Smooth muscle cell (in vitro differentiated cells): ENCODE data around the gene PWWP2B. TPM values are rescaled to one million over a fixed set of nuclear protein-coding genes. Genes with fewer than 3 reads are reported as not detected.

Source experiments
- DNase-seq: peaks from one replicate; lab custom pipeline; 2025; ENCODE audit not compliant: unreplicated experiment; lab: John Stamatoyannopoulos, UW
- H2AFZ ChIP-seq: fragments of 200-600 bp; sonication (generic); 2 replicates; pipeline ENCODE4 v1.6.0; 2016; ENCODE audit warnings: antibody characterized with exemption, low read depth, mild to moderate bottlenecking
- H3F3A ChIP-seq: fragments of 200-600 bp; sonication (generic); 2 replicates; pipeline ENCODE4 v1.6.0; 2017; ENCODE audit warnings: antibody characterized with exemption, low read depth
- H3K27ac ChIP-seq: fragments of 200-600 bp; sonication (generic); 2 replicates; pipeline ENCODE4 v1.5.1; 2016; ENCODE audit warnings: low read depth, mild to moderate bottlenecking
- H3K27me3 ChIP-seq: fragments of 200-600 bp; sonication (generic); 2 replicates; pipeline ENCODE4 v1.6.1; 2016; ENCODE audit warnings: low read depth, mild to moderate bottlenecking
- H3K36me3 ChIP-seq: fragments of 200-600 bp; sonication (generic); 2 replicates; pipeline ENCODE4 v1.5.1; 2016; ENCODE audit warnings: low read depth
- H3K4me1 ChIP-seq: fragments of 200-600 bp; sonication (generic); 2 replicates; pipeline ENCODE4 v1.5.1; 2016; ENCODE audit warnings: low read depth
- H3K4me2 ChIP-seq: fragments of 200-600 bp; sonication (generic); 2 replicates; pipeline ENCODE4 v1.6.0; 2016; ENCODE audit warnings: mild to moderate bottlenecking
- H3K4me3 ChIP-seq: fragments of 200-600 bp; sonication (generic); 2 replicates; pipeline ENCODE4 v1.5.1; 2016; ENCODE audit warnings: mild to moderate bottlenecking
- H3K79me2 ChIP-seq: fragments of 200-600 bp; sonication (generic); 2 replicates; pipeline ENCODE4 v1.6.0; 2016; ENCODE audit warnings: low read depth, mild to moderate bottlenecking
- H3K9ac ChIP-seq: fragments of 200-600 bp; sonication (generic); 2 replicates; pipeline ENCODE4 v1.6.0; 2016; ENCODE audit warnings: low read depth
- H3K9me3 ChIP-seq: fragments of 200-600 bp; sonication (generic); replicated peaks from 2 replicates; pipeline ENCODE4 v1.5.1; 2016; ENCODE audit warnings: low read depth
- H4K20me1 ChIP-seq: fragments of 200-600 bp; sonication (generic); 2 replicates; pipeline ENCODE4 v1.6.0; 2016; ENCODE audit warnings: low read depth
- WGBS: methylation state at CpG from one replicate; pipeline ENCODE4 v1.1.7; 2016; ENCODE audit warnings: low lambda C conversion rate; 5-methylcytosine and 5-hydroxymethylcytosine counted together
- polyA plus RNA-seq: library from polyadenylated mRNA; unstranded; fragments of >200 nt; fragmentation: Nextera tagmentation; extraction: Ambion mirVana; gene quantifications from 2 replicates; pipeline ENCODE4 v1.2.1, GENCODE V29; 2016
- total RNA-seq: library from RNA; depleted of rRNA; stranded (reverse); fragments of >200 nt; gene quantifications from 2 replicates; pipeline ENCODE4 v1.2.3, GENCODE V29; 2014
- TF ChIP-seq, protein P1 (sequence below): fragments of 200-600 bp; sonication (generic); IDR thresholded peaks from 2 replicates; pipeline ENCODE4 v1.5.1; 2017; ENCODE audit warnings: borderline replicate concordance, mild to moderate bottlenecking, antibody characterized with exemption; ENCODE audit not compliant: insufficient read depth, poor library complexity, severe bottlenecking

Gene PWWP2B
- total and polyA plus RNA-seq, 2 experiments from 2014 or later: 8.3 to 13.2 TPM

DNA sequence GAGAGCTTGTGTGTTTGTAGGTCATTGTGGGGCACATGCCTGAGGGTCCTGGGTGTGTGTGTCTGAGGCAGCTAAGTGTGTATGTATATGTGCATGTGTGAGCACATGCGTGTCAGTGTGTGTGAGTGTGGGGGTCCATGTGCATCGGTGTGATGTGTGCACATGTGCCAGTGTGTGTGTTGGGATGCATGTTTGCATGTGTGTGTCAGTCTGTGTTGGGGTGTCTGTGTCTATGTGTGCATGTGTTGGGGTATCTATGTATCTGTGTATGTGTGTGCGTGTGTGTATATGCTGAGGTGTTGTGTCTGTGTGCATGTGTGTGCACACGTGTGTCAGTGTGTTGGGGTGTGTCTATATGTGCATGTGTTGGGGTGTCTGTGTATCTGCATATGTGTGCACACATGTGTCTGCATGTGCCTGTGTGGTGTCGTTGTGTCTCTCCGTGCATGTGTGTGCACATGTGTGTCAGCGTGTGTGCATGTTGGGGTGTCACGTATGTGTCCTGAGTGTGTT, 33.3 kb downstream of the PWWP2B start:
- Histone ChIP-seq H3K27ac (no peak overlapping the region), H3K9me3 (no peaks in the 10 kb centered on the region), H3K4me2 (no peak overlapping the region), H3K79me2 (no peaks in the 10 kb centered on the region), H4K20me1 (no peaks in the 10 kb centered on the region), H3K4me1 (no peaks in the 10 kb centered on the region), H3K36me3 (no peaks in the 10 kb centered on the region), H3K9ac (no peak overlapping the region), H3F3A (no peaks in the 10 kb centered on the region), H3K4me3 (no peak overlapping the region), H3K27me3 (no peaks in the 10 kb centered on the region), H2AFZ (no peak overlapping the region)
- DNase-seq: no peak
- TF ChIP-seq, protein P1, sequence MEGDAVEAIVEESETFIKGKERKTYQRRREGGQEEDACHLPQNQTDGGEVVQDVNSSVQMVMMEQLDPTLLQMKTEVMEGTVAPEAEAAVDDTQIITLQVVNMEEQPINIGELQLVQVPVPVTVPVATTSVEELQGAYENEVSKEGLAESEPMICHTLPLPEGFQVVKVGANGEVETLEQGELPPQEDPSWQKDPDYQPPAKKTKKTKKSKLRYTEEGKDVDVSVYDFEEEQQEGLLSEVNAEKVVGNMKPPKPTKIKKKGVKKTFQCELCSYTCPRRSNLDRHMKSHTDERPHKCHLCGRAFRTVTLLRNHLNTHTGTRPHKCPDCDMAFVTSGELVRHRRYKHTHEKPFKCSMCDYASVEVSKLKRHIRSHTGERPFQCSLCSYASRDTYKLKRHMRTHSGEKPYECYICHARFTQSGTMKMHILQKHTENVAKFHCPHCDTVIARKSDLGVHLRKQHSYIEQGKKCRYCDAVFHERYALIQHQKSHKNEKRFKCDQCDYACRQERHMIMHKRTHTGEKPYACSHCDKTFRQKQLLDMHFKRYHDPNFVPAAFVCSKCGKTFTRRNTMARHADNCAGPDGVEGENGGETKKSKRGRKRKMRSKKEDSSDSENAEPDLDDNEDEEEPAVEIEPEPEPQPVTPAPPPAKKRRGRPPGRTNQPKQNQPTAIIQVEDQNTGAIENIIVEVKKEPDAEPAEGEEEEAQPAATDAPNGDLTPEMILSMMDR: no peak
- WGBS: 98% methylated on average over 8 of the region's 8 CpGs

DNA sequence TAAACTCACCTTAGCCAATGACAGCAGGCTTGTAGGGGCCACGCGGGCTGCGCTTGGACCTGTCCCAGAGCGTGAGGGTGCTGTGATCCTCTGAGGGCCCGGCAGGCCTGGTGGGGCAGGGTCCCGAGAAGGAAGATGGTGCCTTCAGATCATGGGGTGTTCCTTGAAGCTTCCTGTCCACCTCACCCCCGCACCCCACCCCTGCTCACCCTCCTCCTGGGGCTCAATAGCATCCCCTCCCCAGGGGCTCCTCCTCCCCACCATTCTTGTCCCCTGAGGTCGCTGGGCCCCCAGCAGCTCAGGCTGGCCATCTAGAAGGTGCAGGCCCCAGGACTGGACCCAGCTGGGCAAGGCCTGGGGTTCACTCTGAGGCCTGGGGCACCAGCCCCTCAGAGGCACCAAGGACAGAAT, 33.9 kb downstream of the PWWP2B start:
- WGBS: 89% methylated on average over 8 of the region's 8 CpGs
- Histone ChIP-seq H2AFZ (no peak overlapping the region), H3K9me3 (no peaks in the 10 kb centered on the region), H3K4me2 (no peak overlapping the region), H3K36me3 (no peaks in the 10 kb centered on the region), H3K27me3 (no peaks in the 10 kb centered on the region), H3K27ac (no peak overlapping the region), H3K9ac (no peak overlapping the region), H3K79me2 (no peaks in the 10 kb centered on the region), H3F3A (no peaks in the 10 kb centered on the region), H4K20me1 (no peaks in the 10 kb centered on the region), H3K4me3 (no peak overlapping the region), H3K4me1 (no peaks in the 10 kb centered on the region)
- no peak for DNase-seq
- TF ChIP-seq, protein P1: no peak

DNA sequence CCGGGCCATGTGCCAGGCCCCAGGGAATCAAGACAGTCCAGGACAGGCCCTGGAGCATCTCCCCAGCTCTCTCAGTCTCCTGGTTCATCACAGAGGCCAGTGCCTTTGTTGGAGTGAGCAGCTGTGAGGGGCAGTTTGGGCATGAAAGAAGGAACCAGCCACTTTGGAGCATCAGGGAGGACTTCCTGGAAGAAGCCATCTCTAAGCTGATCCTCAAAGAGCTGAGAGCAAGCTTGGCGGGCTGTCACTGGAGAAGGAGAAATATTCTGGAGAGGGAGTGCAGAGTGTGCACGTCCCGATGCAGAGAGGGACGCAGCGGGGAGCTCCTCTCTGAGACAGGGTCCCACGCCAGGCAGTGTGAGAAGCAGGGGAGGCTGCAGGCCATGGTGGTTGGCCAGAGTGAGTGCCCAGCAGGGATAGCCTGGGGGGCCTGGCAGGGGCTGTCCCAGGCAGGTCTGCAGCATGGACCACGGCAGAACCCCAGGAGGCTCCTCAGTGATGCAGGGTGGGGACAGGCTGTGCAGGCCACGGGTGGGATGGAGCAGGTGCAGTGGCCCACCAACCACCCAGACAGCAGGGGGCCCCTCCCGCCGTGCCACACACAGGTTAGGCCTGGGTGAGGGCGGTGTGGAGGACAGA, 34.7 kb downstream of the PWWP2B start:
- Histone ChIP-seq H3K9me3 (no peaks in the 10 kb centered on the region), H3K27ac (no peak overlapping the region), H2AFZ (no peak overlapping the region), H3K79me2 (no peaks in the 10 kb centered on the region), H3F3A (no peaks in the 10 kb centered on the region), H3K9ac (no peak overlapping the region), H3K36me3 (no peaks in the 10 kb centered on the region), H3K4me3 (no peak overlapping the region), H3K27me3 (no peaks in the 10 kb centered on the region), H3K4me1 (no peaks in the 10 kb centered on the region), H3K4me2 (no peak overlapping the region), H4K20me1 (no peaks in the 10 kb centered on the region)
- DNase-seq: no peak
- WGBS: 93% methylated on average over 12 of the region's 12 CpGs
- TF ChIP-seq, protein P1: no peak

DNA sequence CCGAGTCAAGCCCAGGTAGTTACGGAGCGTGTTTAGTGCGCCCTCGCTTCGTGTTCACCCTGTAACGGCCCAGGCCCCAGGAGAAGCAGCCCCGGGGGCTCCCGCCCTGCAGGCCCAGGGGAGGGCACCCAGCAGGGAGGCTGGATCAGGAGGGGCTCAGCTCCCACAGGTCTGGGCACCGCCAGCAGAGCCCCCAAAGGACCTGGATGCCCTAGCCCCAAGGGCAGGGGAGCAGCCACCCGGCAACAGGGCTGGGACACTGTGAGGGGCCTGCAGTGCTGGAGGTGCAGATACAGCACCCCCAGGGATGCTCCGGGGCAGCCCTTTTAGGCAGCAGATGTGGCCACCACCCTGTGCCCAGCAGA, 35.2 kb downstream of the PWWP2B start:
- TF ChIP-seq, protein P1: no peak
- no peaks in the 10 kb centered on the region for H4K20me1 ChIP-seq
- H3K4me3 ChIP-seq: no peak overlapping the region
- H3K27me3 ChIP-seq: no peaks in the 10 kb centered on the region
- no peaks in the 10 kb centered on the region for H3K9me3 ChIP-seq
- no peak overlapping the region for H3K9ac ChIP-seq
- H3K4me2 ChIP-seq: no peak overlapping the region
- no peaks in the 10 kb centered on the region for H3F3A ChIP-seq
- H3K27ac ChIP-seq: no peak overlapping the region
- H2AFZ ChIP-seq: no peak overlapping the region
- no peaks in the 10 kb centered on the region for H3K4me1 ChIP-seq
- H3K79me2 ChIP-seq: no peaks in the 10 kb centered on the region
- DNase-seq: no peak
- WGBS: 95% methylated on average over 11 of the region's 12 CpGs
- H3K36me3 ChIP-seq: no peaks in the 10 kb centered on the region
